GM19043 (cell line): ENCODE data around the gene SPRR5.

ENCODE experiments used
- ATAC-seq: cut with Tn5 transposase; IDR thresholded peaks from one replicate; pipeline ENCODE4 v1.9.1; 2021; ENCODE audit warnings: low read depth; ENCODE audit not compliant: unreplicated experiment

Gene SPRR5

DNA sequence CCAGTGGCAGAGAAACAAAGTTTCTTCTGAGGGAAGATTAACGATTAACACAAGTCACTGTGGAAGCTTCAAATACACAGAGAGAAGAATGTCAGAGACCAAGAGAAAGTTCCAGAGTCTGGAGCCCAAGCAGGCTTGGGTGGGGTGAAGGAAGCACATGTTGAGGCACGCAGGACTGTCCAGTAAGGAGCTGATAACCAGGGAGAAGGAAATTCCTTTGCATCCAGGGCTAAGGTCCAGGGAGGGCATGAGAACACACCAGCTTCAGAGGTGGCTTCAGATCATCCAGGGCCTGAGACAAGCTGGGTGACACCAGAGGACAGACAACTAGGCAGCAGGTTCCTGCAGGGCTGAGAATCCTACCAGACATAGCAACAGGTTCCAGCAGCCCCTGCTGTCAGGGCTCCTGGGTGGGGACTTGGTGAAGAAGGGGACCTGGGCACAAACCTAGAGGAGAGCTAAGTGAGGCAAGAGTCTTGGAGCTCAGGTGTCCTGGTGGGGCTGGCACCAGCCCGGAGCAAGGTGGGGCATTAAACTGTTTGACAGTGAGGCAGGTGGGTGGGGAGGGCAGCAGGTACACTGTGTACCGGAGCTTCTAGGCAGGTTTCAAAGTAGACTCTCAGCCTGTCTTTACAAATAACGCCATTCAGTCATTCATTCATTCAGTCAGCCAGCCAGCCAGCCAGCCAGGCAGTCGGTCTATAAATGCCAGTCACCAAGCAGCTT, 34.3 kb downstream of the SPRR5 start:
- ATAC-seq = no peak

DNA sequence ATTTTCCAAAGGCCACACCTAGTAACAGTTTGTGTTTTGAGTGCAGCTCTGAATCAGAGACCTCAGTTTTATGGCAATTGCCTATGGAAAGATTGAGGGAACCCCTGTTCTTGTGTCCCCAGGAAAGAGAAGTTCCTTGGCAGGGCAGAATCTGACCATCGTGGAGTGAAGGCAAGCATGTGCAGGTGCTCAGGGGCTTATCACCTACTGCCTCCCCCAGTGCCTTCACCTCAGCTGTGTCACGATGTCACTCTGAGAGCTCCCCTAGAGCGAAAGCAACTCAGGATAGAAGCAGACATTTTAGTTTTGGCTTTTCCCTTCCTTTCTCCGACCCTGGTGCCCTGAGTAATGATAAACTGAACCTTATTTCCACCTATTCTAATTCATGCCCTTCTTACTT, 35.1 kb downstream of the SPRR5 start:
- no peak for ATAC-seq

DNA sequence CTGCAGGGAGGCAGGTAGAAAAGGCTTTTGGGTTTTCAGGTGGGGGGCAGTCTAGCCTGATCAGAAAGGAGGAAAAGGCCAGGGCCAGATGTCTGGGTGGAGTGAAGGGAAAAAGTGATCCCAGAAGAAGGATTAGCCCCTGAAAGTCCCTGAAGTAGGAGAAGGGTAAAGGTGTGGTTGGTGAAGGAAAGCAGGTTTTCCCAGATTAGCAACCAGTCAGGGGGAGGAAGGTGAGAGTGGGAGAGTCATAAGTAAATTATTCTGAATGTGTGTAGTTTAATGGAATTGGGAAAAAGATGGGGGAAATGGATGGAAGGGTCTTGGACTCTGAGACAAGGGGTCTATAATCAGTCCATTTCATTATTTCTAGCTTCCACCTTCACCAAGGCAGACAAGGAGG, 36.2 kb downstream of the SPRR5 start:
- ATAC-seq = no peak

DNA sequence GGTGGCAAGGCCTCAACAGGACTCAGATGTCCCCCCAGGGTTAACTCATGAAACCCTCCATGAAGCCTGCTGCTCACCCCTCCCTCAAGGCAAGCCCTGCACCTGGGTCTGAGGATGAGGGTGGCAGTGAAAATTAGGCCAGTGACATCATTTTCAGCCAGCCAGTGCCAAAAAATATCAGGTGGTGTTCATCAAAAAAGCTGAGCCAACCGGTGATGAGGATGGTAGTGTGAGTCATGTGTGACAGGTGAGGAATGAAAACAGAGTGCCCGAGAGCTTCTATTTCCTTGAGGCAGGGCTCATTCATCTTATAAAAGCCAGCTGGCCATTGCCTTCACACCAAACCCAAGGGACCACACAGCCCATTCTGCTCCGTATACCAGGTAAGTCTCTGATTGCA, 36.7 kb downstream of the SPRR5 start, which contains the start of gene SPRR1A:
Gene SPRR1A (plus strand): TSS at position 339 of the 400 bp plus-strand sequence. CDS start 1,150 bp downstream, outside the sequence.
- no peak for ATAC-seq

DNA sequence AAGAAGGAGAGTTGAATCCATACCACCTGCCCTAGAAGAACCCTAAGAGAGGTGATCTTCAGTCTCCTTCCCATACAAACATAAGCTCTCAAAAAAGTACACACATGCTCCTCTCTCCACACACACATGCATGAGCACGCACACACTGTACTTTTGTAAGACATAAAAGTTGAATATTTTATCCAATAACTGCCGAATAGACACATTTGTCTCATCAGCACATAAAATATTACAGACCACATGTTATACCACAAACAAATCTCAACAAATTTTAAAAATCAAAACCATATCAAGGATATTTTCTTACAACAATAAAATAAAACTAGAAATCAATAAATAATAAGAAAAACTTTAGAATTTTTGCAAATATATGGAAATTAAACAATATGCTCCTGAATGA, 39.6 kb downstream of the SPRR5 start:
- ATAC-seq = no peak

DNA sequence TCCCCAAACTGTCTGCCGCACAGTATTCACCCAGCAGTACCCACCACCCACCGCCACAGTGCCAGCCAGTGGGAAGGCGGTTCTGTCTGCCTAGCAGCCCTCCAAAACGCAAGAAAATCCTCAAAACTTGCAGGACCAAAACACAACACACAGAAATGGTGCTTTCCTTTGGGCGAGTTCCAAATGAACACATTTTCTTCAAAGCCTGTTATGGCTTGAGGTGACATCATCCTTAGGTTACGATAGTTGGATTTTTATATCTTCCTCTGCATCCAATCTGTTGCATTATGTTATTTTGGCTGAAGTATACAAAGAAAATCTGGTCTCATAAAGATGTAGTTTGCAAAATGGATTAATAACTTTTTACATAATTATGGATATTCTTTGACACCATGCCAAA, 46.2 kb downstream of the SPRR5 start:
- ATAC-seq = no peak

DNA sequence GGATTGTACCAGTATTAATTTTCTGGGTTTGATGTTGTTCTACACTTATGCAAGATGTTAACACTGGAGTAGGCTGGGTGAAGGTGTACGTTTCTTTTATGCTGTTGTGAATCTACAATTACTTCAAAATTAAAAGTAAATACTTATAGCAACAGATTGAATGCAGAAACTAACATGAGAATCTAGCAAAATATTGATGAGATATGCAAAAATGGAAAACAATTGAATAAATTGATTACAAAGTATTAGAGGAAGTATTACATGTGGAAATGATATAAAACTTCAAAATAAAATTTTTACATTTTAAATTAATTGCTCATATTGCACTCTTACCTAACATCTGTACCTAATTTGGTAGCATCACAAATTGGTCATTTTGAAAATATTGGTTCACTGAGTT, 48.8 kb downstream of the SPRR5 start:
- no peak for ATAC-seq

DNA sequence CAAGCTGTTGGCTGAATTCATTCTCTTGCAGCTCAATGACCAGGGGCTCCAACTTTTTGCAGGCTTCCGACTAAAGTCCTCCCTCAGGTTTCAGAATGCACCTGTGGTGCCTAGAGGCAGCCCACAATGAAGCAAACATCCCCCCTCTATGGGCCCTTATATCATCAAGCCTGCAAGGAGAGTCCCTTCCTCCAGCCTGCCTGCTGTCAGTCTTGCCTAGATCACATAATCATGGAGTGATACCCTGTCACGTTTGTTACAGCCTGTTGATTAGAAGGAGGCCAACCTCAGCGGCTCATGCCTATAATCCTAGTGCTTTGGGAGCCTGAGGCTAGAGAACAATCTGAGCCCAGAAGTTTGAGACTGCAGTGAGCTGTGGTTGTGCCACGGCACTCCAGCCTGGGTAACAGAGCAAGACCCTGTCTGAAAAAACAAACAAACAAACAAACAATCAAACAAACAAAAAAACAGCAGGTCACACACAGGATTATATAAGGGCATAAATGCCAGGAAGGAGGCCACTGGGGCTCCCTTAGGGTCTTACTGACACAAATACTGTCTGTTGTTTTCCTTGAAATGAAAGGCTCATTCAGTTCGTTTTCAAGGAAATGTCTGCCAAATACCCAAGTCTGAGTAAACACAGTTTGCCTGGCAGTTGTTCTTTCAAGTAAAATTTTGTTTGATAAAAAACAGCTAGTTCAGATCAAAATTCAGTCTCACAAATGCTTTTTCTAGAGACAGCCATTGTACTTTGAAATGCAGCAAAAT, 49.8 kb downstream of the SPRR5 start:
- ATAC-seq = no peak

DNA sequence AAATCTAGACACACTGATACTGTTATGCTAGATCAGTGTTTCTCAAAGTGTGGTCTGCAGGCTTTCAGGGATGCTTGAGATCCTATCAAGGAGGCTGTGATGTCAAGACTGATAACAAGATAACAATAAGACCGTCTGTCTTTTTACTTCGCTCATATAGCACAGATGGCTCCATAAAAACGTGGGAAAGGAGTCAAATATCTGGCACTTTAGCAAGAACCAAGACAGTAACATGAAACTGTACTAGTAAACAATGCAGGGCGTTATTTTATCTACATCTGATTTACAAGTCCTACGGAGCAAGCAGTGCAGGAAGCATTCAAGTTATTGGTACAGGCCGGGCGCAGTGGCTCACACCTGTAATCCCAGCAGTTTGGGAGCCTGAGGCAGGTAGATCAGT, 50.9 kb downstream of the SPRR5 start:
- no peak for ATAC-seq

DNA sequence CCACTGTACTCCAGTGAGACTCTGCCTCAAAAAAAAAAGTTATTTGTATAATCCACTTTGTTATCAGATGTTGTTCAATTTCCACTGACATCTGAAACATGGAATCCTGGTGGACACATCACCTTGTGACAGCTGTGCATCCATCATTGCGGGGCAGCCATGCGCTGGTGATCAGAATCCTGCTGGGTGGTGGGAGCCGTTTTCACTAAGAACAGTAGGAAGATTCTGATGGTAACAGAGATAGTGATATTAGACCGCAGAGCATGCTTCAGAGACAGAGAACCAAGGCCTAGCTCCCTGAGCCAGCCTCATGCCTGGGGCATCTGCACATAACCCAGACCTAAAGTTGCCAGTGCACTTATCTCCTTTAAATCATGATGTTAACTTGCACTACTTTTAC, 51.5 kb downstream of the SPRR5 start:
- ATAC-seq = no peak
